Choroid plexus epithelial cell (primary cell): ENCODE results near the gene MME.
A peak's percentile ranks its signal among the peaks of the same experiment; 100 is the strongest.

Experiments used
- DNase-seq: peaks from one replicate; pipeline ENCODE4 v3.0.0-alpha.2; 2010; ENCODE audit warnings: low read depth
- H3K4me3 ChIP-seq: 2 replicates; pipeline ENCODE4 v1.5.1; 2011; ENCODE audit warnings: low read depth, mild to moderate bottlenecking, control low read depth, low read length, moderate library complexity
- CTCF ChIP-seq: conservative IDR thresholded peaks from 2 replicates; pipeline ENCODE4 v1.5.1; 2011; ENCODE audit warnings: low read depth, mild to moderate bottlenecking, control low read depth, inconsistent platforms, low read length, moderate library complexity

The MME gene

DNA sequence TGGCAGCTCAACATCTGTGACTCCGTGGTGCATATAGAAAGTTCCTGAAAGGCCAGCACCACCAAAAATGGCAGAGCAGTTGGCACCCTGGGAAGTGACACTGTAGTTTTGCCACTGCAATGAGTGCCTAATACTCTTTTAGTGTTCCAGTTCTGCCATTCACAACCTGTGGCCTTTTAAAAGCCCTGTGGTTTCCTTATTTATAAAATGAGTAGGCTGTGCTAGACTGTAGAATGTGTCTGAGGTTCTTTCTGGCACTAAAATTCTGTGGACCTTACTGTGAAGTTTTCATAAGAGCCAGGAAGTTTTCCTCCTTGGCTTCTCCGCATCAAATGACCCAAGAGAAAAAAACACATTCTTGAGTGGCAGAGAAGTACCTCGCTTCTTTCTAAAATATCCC lies 74.1 kb downstream of the MME start:
- H3K4me3 ChIP-seq = no peak overlapping the region
- DNase-seq = peak; percentile 18
- no peak for TF ChIP-seq CTCF

- TF ChIP-seq CTCF = no peak
Observed at GRCh38 chr3:155158346-155159037, 78.4 kb downstream of the MME start.

DNA sequence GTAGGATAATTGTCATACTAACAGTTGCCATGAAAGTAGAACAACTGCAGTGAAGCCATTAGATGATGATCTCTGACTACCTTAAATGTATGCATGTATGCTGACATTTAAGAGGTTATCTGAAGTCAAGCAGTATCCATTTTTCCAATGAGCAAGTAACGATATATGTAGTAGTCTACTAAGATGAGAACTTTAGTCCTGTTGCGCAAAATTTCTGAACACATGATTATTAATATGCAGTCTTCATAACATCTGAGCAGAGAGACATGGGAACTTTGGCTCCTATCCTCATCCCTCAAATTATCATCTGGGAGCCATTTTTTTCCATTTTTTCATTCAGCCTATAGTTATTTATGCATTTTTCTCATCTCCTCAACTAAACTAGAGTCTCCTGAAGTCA lies 79.2 kb downstream of the MME start:
- no peak for TF ChIP-seq CTCF
- DNase-seq = no peak
- no peak overlapping the region for H3K4me3 ChIP-seq

More at GRCh38 chr3:155158346-155159037, 78.4 kb downstream of the MME start:
- DNase-seq = peak; percentile 12
- no peak overlapping the region for H3K4me3 ChIP-seq

DNA sequence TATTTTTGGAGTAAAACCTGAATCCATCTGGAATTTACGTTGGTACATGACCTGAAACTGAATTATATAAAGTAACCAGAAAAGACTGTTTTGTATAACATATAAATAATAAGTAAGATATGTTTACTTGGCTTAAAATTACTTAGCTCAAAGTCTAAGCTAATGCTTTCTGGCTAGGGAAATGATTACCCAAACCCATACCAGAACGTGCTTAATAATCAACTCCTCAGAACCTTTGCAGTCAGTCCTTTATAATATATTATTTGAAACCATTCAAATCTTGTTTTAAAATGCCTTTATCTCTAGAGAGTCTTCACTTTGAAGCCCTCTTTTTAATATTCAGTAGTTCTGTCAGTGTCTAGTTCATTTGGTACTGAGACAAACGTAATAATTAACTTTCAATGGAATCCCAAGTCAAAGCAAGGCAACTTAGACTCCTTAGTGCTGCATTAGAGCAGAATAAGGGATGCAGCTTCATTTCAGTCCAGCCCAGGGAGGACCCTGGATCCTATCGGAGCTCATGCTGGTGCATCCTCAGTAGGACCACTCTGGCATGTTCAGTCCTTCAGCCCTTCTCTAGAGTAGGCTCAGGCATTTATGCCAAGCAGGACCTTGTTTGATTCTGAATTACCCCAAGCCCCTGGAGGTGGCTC lies 81.6 kb downstream of the MME start:
- DNase-seq = no peak
- no peak overlapping the region for H3K4me3 ChIP-seq
- TF ChIP-seq CTCF = no peak

- H3K4me3 ChIP-seq = no peak overlapping the region
- no peak for DNase-seq
- no peak for TF ChIP-seq CTCF
Observed at GRCh38 chr3:155164306-155164705, 84.2 kb downstream of the MME start.

- H3K4me3 ChIP-seq = no peak overlapping the region
- DNase-seq = no peak
- no peak for TF ChIP-seq CTCF
Observed at GRCh38 chr3:155166441-155166840, 86.3 kb downstream of the MME start.

- no peak overlapping the region for H3K4me3 ChIP-seq
- no peak for TF ChIP-seq CTCF
- no peak for DNase-seq
Observed at GRCh38 chr3:155169197-155169596, 89.1 kb downstream of the MME start.
